ENCODE measurements around the gene PBXIP1. TPM values are rescaled to one million over a fixed set of nuclear protein-coding genes. Genes with fewer than 3 reads are reported as not detected.
A peak's percentile ranks its signal among the peaks of the same experiment; 100 is the strongest.

The PBXIP1 gene
- total RNA-seq, 1 donor from 2014 or later: 70.0 TPM

DNA sequence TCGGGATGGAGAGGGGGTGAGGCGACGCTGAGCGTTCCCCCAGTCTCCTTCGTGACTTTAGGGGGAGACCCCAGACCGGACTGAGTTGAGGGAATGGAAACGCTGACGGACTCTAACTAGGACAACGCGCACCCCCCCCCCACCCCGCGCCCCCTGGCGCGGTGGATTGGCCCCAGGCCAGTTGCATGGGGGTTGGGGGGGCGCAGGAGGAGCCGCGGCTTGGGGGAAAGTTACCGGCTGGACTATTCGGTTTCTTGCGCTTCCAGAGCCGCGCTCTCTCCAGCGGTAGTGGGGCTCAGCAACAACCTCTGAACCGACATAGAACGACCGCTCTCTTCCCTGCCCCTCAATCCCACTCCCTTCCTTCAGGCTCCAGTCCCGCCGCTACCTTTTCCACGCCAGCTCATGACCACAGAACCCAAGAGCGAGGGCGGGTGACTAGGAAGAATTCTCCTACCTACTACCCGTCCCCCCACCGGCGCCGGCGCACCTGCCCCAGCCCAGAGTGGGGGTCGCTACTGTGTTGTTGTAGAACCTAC, 47.4 kb upstream of the PBXIP1 start:
- H3K27me3 ChIP-seq: no peaks in the 10 kb centered on the region
- peak in 1 of 2 donors; percentile 79 for DNase-seq (ENCODE audit: low spot score in 2 of 2)
- H3K27ac ChIP-seq: peak overlapping the region; percentile 97 to 98
- H3K9me3 ChIP-seq: no peaks in the 10 kb centered on the region
- TF ChIP-seq, protein P1, sequence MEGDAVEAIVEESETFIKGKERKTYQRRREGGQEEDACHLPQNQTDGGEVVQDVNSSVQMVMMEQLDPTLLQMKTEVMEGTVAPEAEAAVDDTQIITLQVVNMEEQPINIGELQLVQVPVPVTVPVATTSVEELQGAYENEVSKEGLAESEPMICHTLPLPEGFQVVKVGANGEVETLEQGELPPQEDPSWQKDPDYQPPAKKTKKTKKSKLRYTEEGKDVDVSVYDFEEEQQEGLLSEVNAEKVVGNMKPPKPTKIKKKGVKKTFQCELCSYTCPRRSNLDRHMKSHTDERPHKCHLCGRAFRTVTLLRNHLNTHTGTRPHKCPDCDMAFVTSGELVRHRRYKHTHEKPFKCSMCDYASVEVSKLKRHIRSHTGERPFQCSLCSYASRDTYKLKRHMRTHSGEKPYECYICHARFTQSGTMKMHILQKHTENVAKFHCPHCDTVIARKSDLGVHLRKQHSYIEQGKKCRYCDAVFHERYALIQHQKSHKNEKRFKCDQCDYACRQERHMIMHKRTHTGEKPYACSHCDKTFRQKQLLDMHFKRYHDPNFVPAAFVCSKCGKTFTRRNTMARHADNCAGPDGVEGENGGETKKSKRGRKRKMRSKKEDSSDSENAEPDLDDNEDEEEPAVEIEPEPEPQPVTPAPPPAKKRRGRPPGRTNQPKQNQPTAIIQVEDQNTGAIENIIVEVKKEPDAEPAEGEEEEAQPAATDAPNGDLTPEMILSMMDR (IDR thresholded peaks at IDR 0.05): no peak
- peak overlapping the region; percentile 92 to 94 for H3K4me3 ChIP-seq
- H3K36me3 ChIP-seq: no peaks in the 10 kb centered on the region
- H3K4me1 ChIP-seq: peaks cover 25 to 55% of the 10 kb centered on the region in 2 donors
- intact Hi-C loops (cut with DNase I): loop anchor here (2.0 to 5.0 kb wide), 4 partner anchors 48 to 959 kb away; partner anchors contain the start of genes ADAM15, ATP8B2 and SLC50A1

DNA sequence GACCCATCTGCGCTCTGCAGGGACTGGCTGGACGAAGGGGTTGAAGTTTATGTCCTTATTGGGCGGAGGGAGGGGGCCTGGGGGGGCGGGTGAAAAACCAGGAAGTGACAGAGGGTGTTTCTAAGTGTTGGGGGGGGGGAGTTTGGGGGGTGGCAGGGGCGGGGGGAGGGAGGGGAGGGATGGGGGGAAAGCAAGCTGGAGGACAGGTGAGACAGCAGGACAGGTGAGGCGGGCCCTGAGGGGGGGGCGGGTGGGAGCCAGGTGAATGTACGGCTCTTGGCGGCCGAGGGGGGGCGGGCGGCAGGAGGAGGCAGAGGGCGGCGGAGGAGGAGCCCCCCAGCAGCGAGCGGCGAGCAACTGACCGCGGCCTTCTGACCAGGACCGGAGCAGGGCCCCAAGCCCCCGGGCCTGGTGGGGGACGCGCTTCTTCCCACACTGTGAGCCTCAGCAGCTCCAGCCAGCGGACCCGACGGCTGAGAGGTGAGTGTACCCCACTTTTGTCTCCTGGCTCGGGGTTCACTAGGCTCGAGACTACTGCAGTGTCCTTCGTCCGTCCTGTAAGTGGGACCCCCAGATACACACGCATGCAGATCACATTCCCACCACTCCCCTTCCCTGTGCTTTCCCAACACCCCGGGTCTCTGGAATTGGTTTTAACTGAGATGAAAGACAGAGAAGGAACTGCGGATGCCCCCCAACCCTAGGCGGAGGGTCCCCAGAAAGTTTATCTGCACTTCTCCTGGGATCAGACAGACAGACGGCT, 46.7 kb upstream of the PBXIP1 start, which contains the start of gene ZBTB7B:
TSS of gene ZBTB7B (plus strand) at position 339 of the 763 bp plus-strand sequence. CDS start 11,859 bp downstream, outside the sequence.
- no peaks in the 10 kb centered on the region for H3K27me3 ChIP-seq
- H3K27ac ChIP-seq: peak within 1 kb of the TSS; percentile 97 to 98
- DNase-seq (ENCODE audit: low spot score in 2 of 2): no peak
- peaks cover 22 to 48% of the 10 kb centered on the region in 2 donors for H3K4me1 ChIP-seq
- intact Hi-C loops (cut with DNase I): loop anchor here (1.0 to 5.0 kb wide), 6 partner anchors 28 to 960 kb away; partner anchors contain the start of genes ADAM15, ATP8B2, CKS1B and SLC50A1
- H3K9me3 ChIP-seq: no peaks in the 10 kb centered on the region
- no peaks in the 10 kb centered on the region for H3K36me3 ChIP-seq
- H3K4me3 ChIP-seq: peak within 1 kb of the TSS; percentile 92 to 94
- TF ChIP-seq, protein P1 (IDR thresholded peaks at IDR 0.05): no peak

DNA sequence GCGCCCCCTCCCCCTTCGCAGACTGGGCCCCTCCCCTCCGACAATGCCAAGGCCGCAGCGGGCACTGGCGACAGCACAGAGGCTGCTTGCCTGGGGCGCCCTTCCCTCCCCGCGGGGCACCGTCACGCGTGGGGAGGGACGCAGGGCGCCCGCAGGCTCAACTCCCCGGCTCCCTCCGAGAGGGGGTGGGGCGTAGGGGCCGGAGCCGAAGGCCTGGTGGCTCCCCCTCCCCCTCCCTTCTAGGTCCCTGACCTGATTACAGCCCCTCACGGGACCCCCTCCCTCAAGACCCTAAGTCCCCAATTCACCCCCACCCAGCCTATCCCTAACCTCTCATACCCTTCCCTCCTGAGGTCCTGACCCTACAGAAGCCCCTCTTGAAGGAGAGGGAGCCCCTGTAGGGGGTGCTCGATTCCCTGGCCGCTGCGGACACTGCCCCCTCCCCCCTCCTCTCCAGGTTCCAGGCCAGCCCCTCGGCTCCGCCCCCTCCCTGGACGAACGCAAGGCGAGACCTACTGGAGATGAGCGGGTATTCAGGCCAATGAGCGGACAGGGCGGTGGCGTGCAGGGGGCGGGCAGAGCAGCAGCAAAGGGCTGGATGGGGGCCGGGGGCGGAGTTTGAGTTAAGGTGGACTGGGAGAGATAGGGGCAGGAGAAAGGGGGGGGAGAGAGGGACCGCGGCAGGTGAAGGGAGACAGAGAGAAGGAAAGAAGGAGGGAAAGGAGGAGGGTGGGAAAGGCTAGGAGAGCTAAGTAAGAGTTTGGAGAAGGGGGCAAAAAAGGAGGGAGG, 46.0 kb upstream of the PBXIP1 start:
- Histone ChIP-seq H3K4me1 (peaks cover 19 to 41% of the 10 kb centered on the region in 2 donors), H3K4me3 (peak overlapping the region; percentile 92 to 94), H3K27ac (peak overlapping the region; percentile 97 to 98), H3K36me3 (no peaks in the 10 kb centered on the region), H3K9me3 (no peaks in the 10 kb centered on the region), H3K27me3 (no peaks in the 10 kb centered on the region)
- peak; percentile 99 to 100 for DNase-seq (ENCODE audit: low spot score in 2 of 2)
- intact Hi-C loops (cut with DNase I): loop anchor here (1.0 to 5.0 kb wide), 7 partner anchors 15 to 960 kb away; partner anchors contain the start of genes ADAM15, ATP8B2, CKS1B and SLC50A1
- TF ChIP-seq, protein P1 (IDR thresholded peaks at IDR 0.05): peak in 2 of 3 experiments; percentile 50 to 59

DNA sequence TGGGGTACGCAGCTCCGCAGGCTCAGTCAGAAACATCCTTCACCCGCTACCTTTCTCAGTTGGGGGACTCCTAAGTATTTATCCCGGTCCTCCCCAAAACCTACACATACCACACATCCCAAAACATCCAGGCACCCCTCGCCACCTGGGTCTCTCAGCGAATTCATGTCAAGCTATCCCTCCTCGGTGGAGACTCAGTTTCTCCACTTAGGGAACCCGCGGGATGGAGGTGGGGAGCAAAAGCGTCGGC, 45.5 kb upstream of the PBXIP1 start:
- TF ChIP-seq, protein P1 (IDR thresholded peaks at IDR 0.05): no peak
- H3K27ac ChIP-seq: peak overlapping the region; percentile 97 to 98
- DNase-seq (ENCODE audit: low spot score in 2 of 2): no peak
- H3K4me1 ChIP-seq: peaks cover 18 to 38% of the 10 kb centered on the region in 2 donors
- intact Hi-C loops (cut with DNase I): loop anchor here (1.0 to 5.0 kb wide), 4 partner anchors 16 to 961 kb away; partner anchors contain the start of genes ATP8B2 and SLC50A1
- no peaks in the 10 kb centered on the region for H3K9me3 ChIP-seq
- H3K4me3 ChIP-seq: peak overlapping the region; percentile 92 to 94
- H3K36me3 ChIP-seq: no peaks in the 10 kb centered on the region
- no peaks in the 10 kb centered on the region for H3K27me3 ChIP-seq

DNA sequence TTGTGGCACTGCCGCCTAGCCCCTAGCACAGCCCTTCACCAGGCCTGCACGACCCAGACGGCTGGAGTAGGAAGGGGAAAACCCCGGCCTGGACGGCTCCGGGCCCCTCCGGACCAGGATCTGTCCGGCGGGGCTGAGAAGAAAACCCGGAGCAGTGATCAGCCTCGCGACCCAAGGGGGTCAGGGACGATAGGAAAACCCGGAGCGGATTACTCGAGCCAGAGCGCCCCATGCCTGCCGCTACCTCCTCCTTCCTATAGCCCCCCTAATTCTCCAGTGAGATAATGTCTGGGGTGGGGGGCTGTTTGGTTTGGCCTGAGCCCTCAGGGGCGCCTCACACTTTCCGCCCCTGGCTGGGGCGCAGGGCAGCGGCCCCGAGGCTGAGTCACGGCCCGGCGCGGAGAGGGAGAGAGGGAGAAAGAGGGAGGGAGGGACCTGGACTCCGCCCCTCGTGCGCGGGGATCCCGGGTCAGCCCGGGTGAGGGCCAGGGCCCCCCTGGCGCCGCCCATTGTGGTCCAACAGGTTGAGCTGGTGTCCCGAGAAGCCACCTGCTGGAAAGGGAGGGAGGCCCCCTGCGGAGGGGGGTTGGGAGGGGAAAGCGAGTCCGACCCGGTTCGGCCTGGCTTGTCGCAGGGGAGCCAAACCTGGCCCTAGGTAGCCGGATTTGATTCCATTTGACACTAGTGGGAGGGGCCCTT, 45.0 kb upstream of the PBXIP1 start:
- H3K4me1 ChIP-seq: peaks cover 14 to 33% of the 10 kb centered on the region in 2 donors
- peak overlapping the region; percentile 97 to 98 for H3K27ac ChIP-seq
- TF ChIP-seq, protein P1 (IDR thresholded peaks at IDR 0.05): peak in 1 of 3 experiments; percentile 11
- peak overlapping the region; percentile 92 to 94 for H3K4me3 ChIP-seq
- no peaks in the 10 kb centered on the region for H3K9me3 ChIP-seq
- no peaks in the 10 kb centered on the region for H3K27me3 ChIP-seq
- intact Hi-C loops (cut with DNase I): loop anchor here (1.0 to 5.0 kb wide), 6 partner anchors 16 to 961 kb away; partner anchors contain the start of genes ATP8B2, FLAD1, PYGO2 and SLC50A1
- H3K36me3 ChIP-seq: no peaks in the 10 kb centered on the region
- DNase-seq (ENCODE audit: low spot score in 2 of 2): peak; percentile 61 to 95
